ENCODE results near the gene BANP.
"Not testable (repeated sequence)": the region's sequence is repeated elsewhere in the genome, so short reads cannot be mapped to it uniquely, and the experiment has no call there.

The BANP gene

DNA sequence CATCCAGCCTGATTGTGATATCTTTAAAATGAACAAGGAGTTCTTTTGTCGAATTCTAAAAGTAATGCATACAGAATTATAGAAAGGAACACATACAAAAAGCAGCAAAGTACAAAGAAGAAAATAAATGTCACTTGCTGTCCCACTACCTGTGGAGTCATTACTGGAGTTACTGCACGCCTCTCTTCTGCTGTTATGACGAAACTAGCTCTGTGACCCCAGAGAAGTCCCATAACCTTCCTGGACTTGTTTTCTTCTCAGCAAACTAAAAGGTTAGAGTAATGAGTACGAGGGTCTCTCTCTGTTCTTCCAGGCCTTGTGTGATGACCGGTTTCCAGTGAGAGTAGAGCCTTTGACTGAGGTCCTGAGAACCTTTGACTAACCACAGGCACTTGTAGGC is 26.9 kb downstream of the BANP start:
- H4K20me1 ChIP-seq (ENCODE audit: insufficient read depth) = no peaks in the 10 kb centered on the region
- H3K4me3 ChIP-seq (IDR thresholded peaks at IDR 0.05; ENCODE audit: insufficient read depth, low read depth, low read length) = no peak overlapping the region
- no peak overlapping the region for H3K9ac ChIP-seq
- H3K36me3 ChIP-seq (ENCODE audit: insufficient read depth) = no peaks in the 10 kb centered on the region
- no peak overlapping the region for H2AFZ ChIP-seq (ENCODE audit: low read depth)
- no peak overlapping the region for H3K27ac ChIP-seq
- H3K4me1 ChIP-seq (ENCODE audit: low read depth, poor library complexity, severe bottlenecking) = no peaks in the 10 kb centered on the region
- peaks cover 7% of the 10 kb centered on the region; the same call in 1 of the 2 replicates for H3K79me2 ChIP-seq (ENCODE audit: insufficient read depth, low read depth)
- TF ChIP-seq, protein P1, sequence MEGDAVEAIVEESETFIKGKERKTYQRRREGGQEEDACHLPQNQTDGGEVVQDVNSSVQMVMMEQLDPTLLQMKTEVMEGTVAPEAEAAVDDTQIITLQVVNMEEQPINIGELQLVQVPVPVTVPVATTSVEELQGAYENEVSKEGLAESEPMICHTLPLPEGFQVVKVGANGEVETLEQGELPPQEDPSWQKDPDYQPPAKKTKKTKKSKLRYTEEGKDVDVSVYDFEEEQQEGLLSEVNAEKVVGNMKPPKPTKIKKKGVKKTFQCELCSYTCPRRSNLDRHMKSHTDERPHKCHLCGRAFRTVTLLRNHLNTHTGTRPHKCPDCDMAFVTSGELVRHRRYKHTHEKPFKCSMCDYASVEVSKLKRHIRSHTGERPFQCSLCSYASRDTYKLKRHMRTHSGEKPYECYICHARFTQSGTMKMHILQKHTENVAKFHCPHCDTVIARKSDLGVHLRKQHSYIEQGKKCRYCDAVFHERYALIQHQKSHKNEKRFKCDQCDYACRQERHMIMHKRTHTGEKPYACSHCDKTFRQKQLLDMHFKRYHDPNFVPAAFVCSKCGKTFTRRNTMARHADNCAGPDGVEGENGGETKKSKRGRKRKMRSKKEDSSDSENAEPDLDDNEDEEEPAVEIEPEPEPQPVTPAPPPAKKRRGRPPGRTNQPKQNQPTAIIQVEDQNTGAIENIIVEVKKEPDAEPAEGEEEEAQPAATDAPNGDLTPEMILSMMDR (conservative IDR thresholded peaks at IDR 0.05; ENCODE audit: low read depth, low read length) = no peak
- H3K27me3 ChIP-seq (ENCODE audit: insufficient read depth, low read depth) = no peaks in the 10 kb centered on the region
- H3K4me2 ChIP-seq = no peak overlapping the region

DNA sequence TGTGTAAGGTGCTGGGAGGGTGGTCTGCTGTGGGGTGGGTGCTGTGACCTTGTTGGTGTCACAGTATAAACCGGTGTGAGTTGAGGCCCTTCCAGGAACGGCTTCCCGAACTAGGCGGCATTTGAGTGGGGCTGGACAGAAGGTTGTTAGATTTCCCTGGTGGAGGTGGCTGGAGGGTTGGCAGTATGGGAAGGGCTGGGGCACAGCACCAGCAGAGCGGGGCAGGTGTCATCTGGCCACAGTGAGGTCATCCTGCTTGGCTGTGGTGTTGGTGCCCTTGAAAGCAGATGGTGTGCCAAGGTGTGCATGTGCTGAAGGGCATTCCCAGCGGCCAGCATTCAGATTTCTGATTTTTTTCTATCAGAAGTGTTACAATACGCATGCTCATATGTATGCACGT is 28.1 kb downstream of the BANP start:
- Histone ChIP-seq H3K9ac (no peak overlapping the region), H3K36me3 (ENCODE audit: insufficient read depth) (no peaks in the 10 kb centered on the region), H3K79me2 (ENCODE audit: insufficient read depth, low read depth) (no peaks in the 10 kb centered on the region; the same call in 1 of the 2 replicates), H3K27me3 (ENCODE audit: insufficient read depth, low read depth) (no peaks in the 10 kb centered on the region), H4K20me1 (ENCODE audit: insufficient read depth) (no peaks in the 10 kb centered on the region), H3K4me3 (IDR thresholded peaks at IDR 0.05; ENCODE audit: insufficient read depth, low read depth, low read length) (no peak overlapping the region), H3K4me1 (ENCODE audit: low read depth, poor library complexity, severe bottlenecking) (no peaks in the 10 kb centered on the region), H2AFZ (ENCODE audit: low read depth) (no peak overlapping the region), H3K4me2 (no peak overlapping the region), H3K27ac (no peak overlapping the region)
- TF ChIP-seq, protein P1 (conservative IDR thresholded peaks at IDR 0.05; ENCODE audit: low read depth, low read length) = no peak

DNA sequence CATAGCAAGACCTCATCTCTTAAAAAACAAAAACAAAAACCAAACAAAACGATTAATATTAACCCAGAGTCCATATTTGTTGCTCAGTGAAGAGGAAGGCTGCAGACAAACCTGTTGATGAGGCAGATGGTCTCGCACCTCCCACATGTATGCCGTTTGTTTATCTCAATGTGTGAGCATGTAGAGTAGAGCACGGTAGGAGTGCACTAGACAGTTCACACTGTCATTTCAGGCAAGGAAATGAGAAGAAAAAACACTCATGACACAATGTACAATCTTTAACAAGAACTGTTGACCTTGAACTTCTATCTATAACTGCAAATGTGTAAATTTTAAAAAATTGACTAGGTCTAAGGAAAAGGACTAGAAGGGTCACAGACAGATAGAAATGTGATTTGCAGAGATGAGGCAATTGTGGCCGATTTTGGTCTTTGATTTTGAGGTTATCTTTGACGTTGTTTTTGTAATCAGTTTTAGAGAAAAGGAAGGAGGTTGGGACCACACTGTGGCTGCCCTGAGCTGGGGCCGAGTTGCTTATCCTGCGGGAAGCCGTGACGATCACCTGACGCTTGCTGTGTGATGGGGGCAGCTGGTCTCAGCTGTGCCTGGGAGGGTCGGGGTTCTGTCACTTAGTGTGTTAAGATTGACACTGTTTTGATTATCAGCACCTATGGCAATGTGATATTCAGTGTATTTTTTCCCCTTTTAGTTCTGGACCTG is 28.8 kb downstream of the BANP start:
- not testable (repeated sequence) for H3K27ac ChIP-seq; H3K36me3 ChIP-seq (ENCODE audit: insufficient read depth)

DNA sequence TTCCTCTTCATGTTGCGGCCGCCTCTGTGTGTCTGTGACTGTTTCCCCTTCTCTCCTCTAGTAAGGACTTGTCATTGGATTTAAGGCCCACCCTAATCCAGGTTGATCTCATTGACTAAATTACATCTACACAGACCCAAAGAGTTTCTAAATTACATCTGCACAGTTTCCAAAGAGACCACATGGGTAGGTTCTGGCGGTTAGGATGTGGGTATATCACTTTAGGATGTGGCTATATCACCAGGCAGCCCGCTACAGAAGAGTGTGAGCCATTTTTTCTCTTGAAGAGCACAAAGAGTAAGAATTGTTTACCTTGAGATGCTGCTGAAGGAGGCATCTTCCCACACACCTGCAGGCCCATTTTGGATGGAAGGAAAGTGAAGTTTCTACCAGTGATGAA is 30.1 kb downstream of the BANP start:
- H4K20me1 ChIP-seq (ENCODE audit: insufficient read depth); H3K36me3 ChIP-seq (ENCODE audit: insufficient read depth); H3K4me1 ChIP-seq (ENCODE audit: low read depth, poor library complexity, severe bottlenecking); H2AFZ ChIP-seq (ENCODE audit: low read depth); H3K27me3 ChIP-seq (ENCODE audit: insufficient read depth, low read depth); H3K79me2 ChIP-seq (ENCODE audit: insufficient read depth, low read depth); H3K27ac ChIP-seq; H3K4me2 ChIP-seq; H3K9ac ChIP-seq; H3K4me3 ChIP-seq (IDR thresholded peaks at IDR 0.05; ENCODE audit: insufficient read depth, low read depth, low read length): not testable (repeated sequence)

More for the DNA sequence above, 28.8 kb downstream of the BANP start:
- H3K9ac ChIP-seq; H2AFZ ChIP-seq (ENCODE audit: low read depth); H3K79me2 ChIP-seq (ENCODE audit: insufficient read depth, low read depth); H3K4me1 ChIP-seq (ENCODE audit: low read depth, poor library complexity, severe bottlenecking); H4K20me1 ChIP-seq (ENCODE audit: insufficient read depth); H3K27me3 ChIP-seq (ENCODE audit: insufficient read depth, low read depth); H3K4me2 ChIP-seq; H3K4me3 ChIP-seq (IDR thresholded peaks at IDR 0.05; ENCODE audit: insufficient read depth, low read depth, low read length): not testable (repeated sequence)

DNA sequence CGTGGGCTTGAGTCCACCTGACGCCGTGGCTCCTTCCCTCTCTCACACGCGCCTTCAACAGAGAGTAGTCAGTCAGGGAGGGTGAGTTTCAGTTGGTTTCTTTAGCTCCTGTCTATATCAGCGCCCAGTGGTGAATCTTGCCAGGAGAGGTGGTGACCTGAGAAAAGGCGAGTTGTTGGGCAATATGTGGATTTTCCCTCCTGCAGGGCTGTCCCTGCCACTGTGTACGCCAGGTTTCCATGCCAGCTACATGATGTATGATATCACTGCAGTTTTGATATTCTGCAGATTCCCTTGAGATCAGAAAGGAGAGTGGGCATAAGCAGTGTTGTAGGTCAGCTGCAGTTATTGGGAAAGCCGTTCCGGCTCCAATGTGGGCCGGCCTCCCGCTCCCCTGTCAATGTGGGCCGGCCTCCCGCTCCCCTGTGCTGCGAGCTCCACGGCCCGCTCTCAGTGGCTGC is 31.4 kb downstream of the BANP start:
- TF ChIP-seq, protein P1 (conservative IDR thresholded peaks at IDR 0.05; ENCODE audit: low read depth, low read length) = no peak
- H3K4me1 ChIP-seq (ENCODE audit: low read depth, poor library complexity, severe bottlenecking) = no peaks in the 10 kb centered on the region
- H3K4me3 ChIP-seq (IDR thresholded peaks at IDR 0.05; ENCODE audit: insufficient read depth, low read depth, low read length) = no peak overlapping the region
- no peaks in the 10 kb centered on the region for H3K79me2 ChIP-seq (ENCODE audit: insufficient read depth, low read depth)
- H3K27ac ChIP-seq = no peak overlapping the region
- no peaks in the 10 kb centered on the region for H4K20me1 ChIP-seq (ENCODE audit: insufficient read depth)
- no peaks in the 10 kb centered on the region for H3K27me3 ChIP-seq (ENCODE audit: insufficient read depth, low read depth)
- H3K9ac ChIP-seq = no peak overlapping the region
- no peaks in the 10 kb centered on the region for H3K36me3 ChIP-seq (ENCODE audit: insufficient read depth)
- H3K4me2 ChIP-seq = no peak overlapping the region
- H2AFZ ChIP-seq (ENCODE audit: low read depth) = no peak overlapping the region

DNA sequence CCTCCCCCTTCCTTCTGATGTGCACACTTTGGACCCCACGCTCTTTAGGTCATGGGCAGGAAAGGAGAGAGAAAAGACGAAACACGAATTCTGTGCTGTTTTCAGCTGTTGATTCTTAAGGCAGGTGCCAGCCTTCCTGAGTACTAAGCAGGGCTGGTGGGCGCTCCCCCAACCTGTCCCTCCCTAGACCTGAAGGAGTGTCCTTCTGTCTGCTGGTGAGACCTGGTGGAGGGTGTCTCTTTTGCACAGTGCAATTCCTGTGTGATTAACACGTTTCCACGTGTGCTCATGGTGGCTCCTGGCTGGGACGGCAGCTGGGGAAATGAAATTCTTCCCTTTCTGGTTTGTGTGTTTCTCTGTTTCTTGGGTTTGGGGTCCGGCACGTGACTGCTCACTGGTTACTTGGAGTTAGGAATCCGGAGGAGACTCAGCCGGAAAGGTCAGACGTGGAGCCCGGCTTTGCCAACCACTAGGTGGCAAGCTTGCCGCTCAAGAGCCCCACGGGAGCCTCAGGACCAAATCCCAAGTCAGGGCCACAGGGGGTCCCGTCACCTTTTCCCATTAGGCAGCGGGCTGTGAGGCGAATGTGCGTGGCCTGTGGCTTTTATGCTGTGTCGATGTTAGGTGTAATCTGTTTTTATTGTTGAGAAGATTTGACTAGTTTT is 32.0 kb downstream of the BANP start:
- H3K79me2 ChIP-seq (ENCODE audit: insufficient read depth, low read depth); H3K4me1 ChIP-seq (ENCODE audit: low read depth, poor library complexity, severe bottlenecking); H3K4me2 ChIP-seq; H4K20me1 ChIP-seq (ENCODE audit: insufficient read depth); H3K36me3 ChIP-seq (ENCODE audit: insufficient read depth); H2AFZ ChIP-seq (ENCODE audit: low read depth); H3K27me3 ChIP-seq (ENCODE audit: insufficient read depth, low read depth); H3K9ac ChIP-seq; H3K27ac ChIP-seq; H3K4me3 ChIP-seq (IDR thresholded peaks at IDR 0.05; ENCODE audit: insufficient read depth, low read depth, low read length): not testable (repeated sequence)

DNA sequence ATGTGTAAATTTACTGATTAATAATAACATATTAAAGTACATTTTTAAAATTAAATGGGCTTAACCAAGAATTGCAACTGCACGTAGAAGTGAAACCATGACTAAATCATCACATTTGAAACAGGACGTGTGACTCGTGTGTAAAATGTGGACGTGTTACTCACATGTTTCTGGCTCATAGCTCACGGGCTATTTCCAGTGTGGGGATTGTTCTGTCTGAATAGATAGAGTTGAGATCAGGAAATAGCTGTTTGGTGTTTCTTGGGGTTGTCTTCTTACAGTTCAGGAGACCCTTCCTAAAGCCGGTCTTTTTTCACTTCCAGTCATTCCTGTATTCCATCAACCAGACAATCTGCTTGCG is 32.5 kb downstream of the BANP start:
- not testable (repeated sequence) for H3K36me3 ChIP-seq (ENCODE audit: insufficient read depth); H2AFZ ChIP-seq (ENCODE audit: low read depth); H4K20me1 ChIP-seq (ENCODE audit: insufficient read depth); H3K4me1 ChIP-seq (ENCODE audit: low read depth, poor library complexity, severe bottlenecking); H3K27me3 ChIP-seq (ENCODE audit: insufficient read depth, low read depth); H3K9ac ChIP-seq; H3K4me3 ChIP-seq (IDR thresholded peaks at IDR 0.05; ENCODE audit: insufficient read depth, low read depth, low read length); H3K27ac ChIP-seq; H3K79me2 ChIP-seq (ENCODE audit: insufficient read depth, low read depth); H3K4me2 ChIP-seq

DNA sequence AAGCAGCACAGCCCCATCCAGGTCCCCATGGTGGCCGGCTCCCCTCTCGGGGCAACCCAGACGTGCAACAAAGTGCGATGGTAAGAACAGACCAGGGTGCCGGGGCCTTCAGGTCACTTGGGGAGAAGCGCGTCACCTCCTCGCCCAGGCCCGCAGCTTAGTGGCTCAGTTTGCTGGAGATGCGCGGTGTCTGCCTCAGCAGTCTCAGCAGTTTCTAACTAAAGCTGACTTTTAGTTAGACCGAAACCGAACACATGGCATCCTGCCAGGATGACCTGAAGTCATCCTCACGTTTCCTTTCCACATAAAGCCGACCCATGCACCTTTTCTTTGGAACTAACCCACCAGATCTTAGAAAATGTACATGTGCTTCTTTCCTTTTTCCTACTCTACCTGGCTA is 32.9 kb downstream of the BANP start:
- H3K4me1 ChIP-seq (ENCODE audit: low read depth, poor library complexity, severe bottlenecking); H2AFZ ChIP-seq (ENCODE audit: low read depth); H3K27ac ChIP-seq; H4K20me1 ChIP-seq (ENCODE audit: insufficient read depth); H3K9ac ChIP-seq; H3K27me3 ChIP-seq (ENCODE audit: insufficient read depth, low read depth); H3K4me3 ChIP-seq (IDR thresholded peaks at IDR 0.05; ENCODE audit: insufficient read depth, low read depth, low read length); H3K79me2 ChIP-seq (ENCODE audit: insufficient read depth, low read depth); H3K36me3 ChIP-seq (ENCODE audit: insufficient read depth); H3K4me2 ChIP-seq: not testable (repeated sequence)

Data from KMS-11 (cell line).